ENCODE results near the gene VIPR2.

The VIPR2 gene

DNA sequence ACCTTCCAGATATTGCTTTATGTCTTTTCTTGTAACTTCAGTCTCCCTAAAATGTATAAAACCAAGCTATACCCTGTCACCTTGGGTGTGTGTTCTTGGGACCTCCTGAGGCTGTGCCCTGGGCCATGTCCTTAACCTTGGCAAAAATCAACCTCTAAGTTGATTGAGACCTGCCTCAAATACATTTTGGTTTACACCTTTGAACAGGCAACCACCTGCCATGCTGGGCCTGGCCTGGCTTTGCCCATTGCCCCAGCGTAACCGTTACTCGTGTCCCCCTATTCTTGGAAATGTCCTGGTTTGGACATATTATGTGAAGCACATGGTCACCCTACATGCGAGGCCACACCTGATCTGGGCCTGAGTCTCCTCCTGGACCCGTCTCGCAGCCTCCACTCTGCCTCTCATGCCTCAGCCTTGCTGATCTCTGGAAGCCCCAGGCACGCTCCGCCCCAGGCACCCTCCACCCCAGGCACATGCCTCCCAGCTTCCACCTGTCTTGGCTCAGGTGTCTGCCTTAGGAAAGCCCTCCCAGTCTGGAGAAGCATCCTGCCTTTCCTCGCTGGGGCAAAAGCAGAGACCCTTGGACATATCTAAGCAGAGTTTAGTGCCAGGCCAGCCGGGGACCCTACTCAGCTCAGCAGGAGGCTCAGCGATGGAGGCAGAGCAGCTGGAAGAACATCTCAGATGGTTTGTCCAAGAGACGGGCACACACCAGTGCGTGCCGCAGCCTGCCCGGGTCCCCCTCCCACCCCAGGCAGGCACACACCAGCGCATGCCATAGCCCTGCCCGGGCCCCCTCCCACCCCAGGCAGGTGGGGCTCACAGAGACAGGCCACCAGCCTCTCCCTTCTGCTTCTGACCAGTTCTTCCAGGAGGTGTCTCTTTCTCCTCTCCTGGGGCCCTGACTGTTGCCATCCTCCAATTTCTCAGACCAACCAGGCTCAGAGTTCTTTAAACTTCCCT lies 4.0 kb upstream of the VIPR2 start:
- no peak for DNase-seq (ENCODE audit: extremely low read depth, low read depth)

DNA sequence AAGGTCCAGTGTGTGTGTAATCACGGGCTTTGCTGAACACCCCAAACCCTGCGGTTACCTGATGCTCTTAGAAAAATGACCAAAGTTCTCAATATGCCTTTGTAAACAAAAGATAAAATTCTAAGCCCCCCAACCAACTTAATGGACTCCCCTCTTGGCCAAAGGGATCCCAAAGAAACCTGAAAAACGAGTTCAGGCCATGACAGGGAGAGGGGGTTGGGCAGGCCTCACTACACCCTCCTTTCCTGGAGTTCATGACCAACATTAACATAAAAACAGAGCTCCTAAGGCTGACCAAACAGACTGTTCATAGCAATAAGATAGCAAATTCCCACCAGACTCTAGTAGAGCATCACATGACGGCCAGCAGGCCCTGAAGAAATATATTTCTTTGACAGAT lies 3.0 kb upstream of the VIPR2 start:
- no peak for DNase-seq (ENCODE audit: extremely low read depth, low read depth)
- TF ChIP-seq, protein P1, sequence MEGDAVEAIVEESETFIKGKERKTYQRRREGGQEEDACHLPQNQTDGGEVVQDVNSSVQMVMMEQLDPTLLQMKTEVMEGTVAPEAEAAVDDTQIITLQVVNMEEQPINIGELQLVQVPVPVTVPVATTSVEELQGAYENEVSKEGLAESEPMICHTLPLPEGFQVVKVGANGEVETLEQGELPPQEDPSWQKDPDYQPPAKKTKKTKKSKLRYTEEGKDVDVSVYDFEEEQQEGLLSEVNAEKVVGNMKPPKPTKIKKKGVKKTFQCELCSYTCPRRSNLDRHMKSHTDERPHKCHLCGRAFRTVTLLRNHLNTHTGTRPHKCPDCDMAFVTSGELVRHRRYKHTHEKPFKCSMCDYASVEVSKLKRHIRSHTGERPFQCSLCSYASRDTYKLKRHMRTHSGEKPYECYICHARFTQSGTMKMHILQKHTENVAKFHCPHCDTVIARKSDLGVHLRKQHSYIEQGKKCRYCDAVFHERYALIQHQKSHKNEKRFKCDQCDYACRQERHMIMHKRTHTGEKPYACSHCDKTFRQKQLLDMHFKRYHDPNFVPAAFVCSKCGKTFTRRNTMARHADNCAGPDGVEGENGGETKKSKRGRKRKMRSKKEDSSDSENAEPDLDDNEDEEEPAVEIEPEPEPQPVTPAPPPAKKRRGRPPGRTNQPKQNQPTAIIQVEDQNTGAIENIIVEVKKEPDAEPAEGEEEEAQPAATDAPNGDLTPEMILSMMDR (IDR thresholded peaks at IDR 0.05; ENCODE audit: low read depth, low read length): no peak

More for the DNA sequence above, 4.0 kb upstream of the VIPR2 start:
- TF ChIP-seq, protein P1 (IDR thresholded peaks at IDR 0.05; ENCODE audit: low read depth, low read length): no peak

DNA sequence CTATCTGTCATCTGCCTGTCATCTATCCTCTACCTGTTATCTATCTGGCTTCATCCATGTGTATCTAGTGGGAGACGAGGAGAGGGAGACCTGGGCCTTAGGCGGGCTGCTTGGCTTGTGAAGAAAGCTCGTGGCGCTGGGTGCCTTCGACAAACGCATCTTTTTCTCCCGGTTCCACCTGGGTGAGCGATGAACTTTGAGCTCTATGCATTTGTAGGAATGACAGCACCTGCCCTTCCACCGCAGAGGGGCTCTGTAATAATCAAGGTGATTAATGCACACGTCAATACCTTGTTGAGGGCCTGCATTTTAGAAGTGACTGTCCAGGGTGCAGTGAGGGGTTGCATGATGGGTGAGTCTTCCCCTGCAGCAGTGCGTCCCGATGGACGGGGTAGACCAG lies 2.6 kb upstream of the VIPR2 start:
- no peak for DNase-seq (ENCODE audit: extremely low read depth, low read depth)
- TF ChIP-seq, protein P1 (IDR thresholded peaks at IDR 0.05; ENCODE audit: low read depth, low read length): no peak

DNA sequence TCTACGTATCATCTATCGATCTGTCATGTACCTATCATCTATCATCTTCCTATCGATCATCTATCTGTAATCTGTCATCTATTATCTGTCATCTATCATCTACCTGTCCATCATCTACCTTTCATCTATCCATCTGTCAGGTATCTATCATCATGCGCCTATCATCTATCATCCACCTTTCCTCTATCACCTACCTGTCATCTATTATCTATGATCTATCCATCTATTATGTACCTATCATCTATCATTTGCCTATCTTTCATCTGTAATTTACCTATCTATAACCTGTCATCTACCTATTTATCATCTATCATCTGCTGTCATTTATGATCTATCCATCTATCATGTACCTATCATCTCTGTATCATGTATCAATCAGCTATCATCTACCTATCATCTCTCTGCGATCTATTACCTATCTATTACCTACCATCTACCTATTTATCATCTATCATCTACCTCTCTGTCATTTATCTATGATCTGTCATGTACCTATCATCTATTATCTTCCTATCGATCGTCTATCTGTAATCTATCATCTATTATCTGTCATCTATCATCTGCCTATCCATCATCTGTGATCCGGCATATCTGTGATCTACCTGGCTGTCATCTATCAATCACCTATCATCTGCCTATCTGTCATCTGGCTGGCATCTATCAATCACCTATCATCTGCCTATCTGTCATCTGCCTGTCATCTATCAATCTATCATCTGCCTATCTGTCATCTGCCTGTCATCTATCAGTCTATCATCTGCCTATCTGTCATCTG lies 1.6 kb upstream of the VIPR2 start:
- DNase-seq (ENCODE audit: extremely low read depth, low read depth): no peak
- TF ChIP-seq, protein P1 (IDR thresholded peaks at IDR 0.05; ENCODE audit: low read depth, low read length): no peak

DNA sequence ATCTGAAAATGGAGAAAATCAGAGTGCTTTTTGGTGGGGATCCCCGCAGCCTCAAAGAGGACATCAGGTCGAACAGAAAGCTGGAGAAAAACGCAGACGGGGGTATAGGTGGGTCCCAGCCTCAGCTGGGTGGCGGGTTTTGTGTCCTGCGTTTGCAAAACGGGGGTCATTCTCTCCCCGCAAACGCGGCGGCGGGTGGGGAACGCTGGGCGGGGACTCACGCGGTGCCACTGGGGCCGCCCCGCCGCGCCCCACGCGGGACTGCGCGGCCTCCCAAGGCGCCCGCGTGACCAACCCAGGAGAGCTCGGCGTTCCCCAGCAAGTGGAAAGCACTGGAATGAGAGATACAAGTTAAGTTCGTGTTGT lies 806 bp upstream of the VIPR2 start:
- no peak for DNase-seq (ENCODE audit: extremely low read depth, low read depth)
- TF ChIP-seq, protein P1 (IDR thresholded peaks at IDR 0.05; ENCODE audit: low read depth, low read length): no peak

DNA sequence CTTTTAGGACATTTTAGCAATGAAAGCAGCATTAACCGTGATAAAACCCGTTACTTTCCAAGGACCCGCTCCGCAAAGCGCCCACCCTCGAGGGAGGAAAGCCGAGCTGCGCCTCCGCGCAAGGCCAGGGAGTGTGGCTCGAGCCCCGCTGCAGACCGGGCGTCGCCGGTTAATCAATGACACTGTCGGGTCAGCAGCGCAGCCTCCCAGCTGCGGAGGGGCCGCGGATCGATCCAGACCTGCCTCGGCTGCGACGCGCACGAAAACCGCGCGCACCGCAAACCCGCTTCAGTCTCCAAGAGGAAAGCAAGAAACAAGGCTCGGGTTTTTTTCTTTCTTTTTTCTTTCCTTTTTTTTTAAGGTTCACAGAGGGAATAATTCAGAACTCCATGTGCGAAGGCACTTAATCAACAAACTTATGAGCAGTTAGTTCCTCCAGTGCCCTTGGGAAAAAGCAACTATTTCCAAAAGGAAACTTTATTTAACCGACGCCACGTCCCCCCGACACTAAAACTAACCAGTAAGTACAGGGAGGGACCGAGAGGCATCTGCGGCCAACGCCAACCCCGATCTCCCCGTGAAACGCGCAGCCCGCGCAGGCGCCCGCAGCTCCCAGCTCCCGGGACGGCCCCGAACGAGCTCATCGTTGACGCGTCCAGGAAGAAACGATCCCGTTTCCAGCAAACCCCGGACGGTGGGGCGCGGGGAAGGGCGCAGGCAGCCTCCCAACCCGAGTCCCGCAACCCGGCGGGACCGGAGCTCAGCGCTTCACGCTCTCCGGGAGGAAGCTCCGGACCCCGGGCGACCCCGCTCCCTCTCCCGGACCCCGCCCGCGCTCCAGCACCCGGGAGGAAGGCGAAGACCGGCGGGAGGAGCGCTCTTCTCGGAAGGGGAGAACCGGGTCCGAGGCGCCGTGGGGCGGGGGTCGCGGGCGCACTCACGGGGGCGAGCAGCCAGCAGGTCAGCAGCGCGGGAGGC lies 598 bp downstream of the VIPR2 start:
- DNase-seq (ENCODE audit: extremely low read depth, low read depth): no peak
- TF ChIP-seq, protein P1 (IDR thresholded peaks at IDR 0.05; ENCODE audit: low read depth, low read length): no peak

All from AG09319 (cell line).